ENCODE data around the gene TMEM98.

DNA sequence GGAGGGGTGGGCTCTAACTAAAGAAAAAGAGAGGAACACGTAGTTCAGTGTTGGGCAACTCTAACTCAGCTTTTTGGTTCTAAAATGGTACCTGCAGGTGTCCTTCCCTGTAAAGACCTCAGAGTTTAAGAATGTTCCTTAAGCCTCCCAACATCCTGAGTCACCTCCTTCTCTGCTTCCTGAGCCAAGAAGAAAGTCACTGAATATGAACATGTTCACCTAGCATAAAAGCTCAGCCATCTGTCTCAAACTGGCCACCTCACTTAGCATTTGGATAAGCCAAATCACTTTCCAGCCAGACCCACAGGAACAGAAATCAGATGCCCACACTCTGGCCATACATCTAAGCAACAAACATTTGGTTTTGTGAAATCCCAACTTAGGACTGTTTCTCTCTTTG is 3.7 kb downstream of the TMEM98 start:
- TF ChIP-seq, protein P1, sequence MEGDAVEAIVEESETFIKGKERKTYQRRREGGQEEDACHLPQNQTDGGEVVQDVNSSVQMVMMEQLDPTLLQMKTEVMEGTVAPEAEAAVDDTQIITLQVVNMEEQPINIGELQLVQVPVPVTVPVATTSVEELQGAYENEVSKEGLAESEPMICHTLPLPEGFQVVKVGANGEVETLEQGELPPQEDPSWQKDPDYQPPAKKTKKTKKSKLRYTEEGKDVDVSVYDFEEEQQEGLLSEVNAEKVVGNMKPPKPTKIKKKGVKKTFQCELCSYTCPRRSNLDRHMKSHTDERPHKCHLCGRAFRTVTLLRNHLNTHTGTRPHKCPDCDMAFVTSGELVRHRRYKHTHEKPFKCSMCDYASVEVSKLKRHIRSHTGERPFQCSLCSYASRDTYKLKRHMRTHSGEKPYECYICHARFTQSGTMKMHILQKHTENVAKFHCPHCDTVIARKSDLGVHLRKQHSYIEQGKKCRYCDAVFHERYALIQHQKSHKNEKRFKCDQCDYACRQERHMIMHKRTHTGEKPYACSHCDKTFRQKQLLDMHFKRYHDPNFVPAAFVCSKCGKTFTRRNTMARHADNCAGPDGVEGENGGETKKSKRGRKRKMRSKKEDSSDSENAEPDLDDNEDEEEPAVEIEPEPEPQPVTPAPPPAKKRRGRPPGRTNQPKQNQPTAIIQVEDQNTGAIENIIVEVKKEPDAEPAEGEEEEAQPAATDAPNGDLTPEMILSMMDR (conservative IDR thresholded peaks at IDR 0.05; ENCODE audit: low read depth, low read length), result no peak
- TF ChIP-seq EZH2 (IDR thresholded peaks at IDR 0.05; ENCODE audit: borderline replicate concordance, low read depth, low read length, poor library complexity, severe bottlenecking), result no peak
